Naive thymus-derived CD4-positive, alpha-beta T cell (primary cell): ENCODE measurements around the gene AARS2. TPM values are rescaled to one million over a fixed set of nuclear protein-coding genes. Genes with fewer than 3 reads are reported as not detected.
A peak's percentile ranks its signal among the peaks of the same experiment; 100 is the strongest.

Source experiments
- ATAC-seq: fragments of 150-1000 bp; cut with Tn5 transposase; 2 replicates; pipeline ENCODE4 v1.10.0; 2021; ENCODE audit warnings: mild to moderate bottlenecking, moderate library complexity
- CTCF ChIA-PET: fragments of 350-600 bp; sonication (Branson Sonifier 250); formaldehyde crosslinking; loops from one replicate; lab custom pipeline; 2021; ENCODE audit warnings: antibody characterized with exemption; lab: Charles Lee
- POLR2A ChIA-PET: fragments of 350-600 bp; sonication (Branson Sonifier 250); formaldehyde crosslinking; loops from one replicate; lab custom pipeline; 2021; ENCODE audit warnings: antibody characterized with exemption, inconsistent platforms; lab: Charles Lee
- DNase-seq, 9 donors: peaks; one replicate each; pipeline versions ENCODE4 v3.0.0 to v3.0.0-alpha.2; 2020 to 2022; ENCODE audit warnings: mixed read lengths in 1 of 9
- H3K27ac ChIP-seq: one replicate; pipeline ENCODE4 v1.7.0; 2013; ENCODE audit warnings: mild to moderate bottlenecking, low read depth, low read length, moderate library complexity
- H3K27me3 ChIP-seq, 2 donors: one replicate each; pipeline ENCODE4 v1.7.0; 2013; ENCODE audit warnings: low read length in 2 of 2, mild to moderate bottlenecking in 2 of 2, moderate library complexity in 2 of 2; ENCODE audit not compliant: control insufficient read depth in 2 of 2, insufficient read depth in 2 of 2
- H3K36me3 ChIP-seq, 3 experiments: 1 replicate in 2 of 3; 2 replicates in 1 of 3; pipeline ENCODE4 v1.7.0; 2013; ENCODE audit warnings: low read length in 3 of 3, mild to moderate bottlenecking in 3 of 3, moderate library complexity in 1 of 3; ENCODE audit not compliant: insufficient read depth in 3 of 3, control insufficient read depth in 2 of 3
- H3K4me1 ChIP-seq, 2 donors: one replicate each; pipeline ENCODE4 v1.7.0; 2013; ENCODE audit warnings: low read length in 2 of 2, mild to moderate bottlenecking in 2 of 2, moderate library complexity in 1 of 2; ENCODE audit not compliant: control insufficient read depth in 2 of 2, insufficient read depth in 2 of 2
- H3K4me3 ChIP-seq: 2 replicates; pipeline ENCODE4 v1.7.0; 2013; ENCODE audit warnings: mild to moderate bottlenecking, low read length
- H3K9me3 ChIP-seq, 3 experiments: 1 replicate in 2 of 3; 2 replicates in 1 of 3; pipeline ENCODE4 v1.7.0; 2013; ENCODE audit warnings: low read length in 3 of 3; ENCODE audit not compliant: control insufficient read depth in 2 of 3
- H3K27ac Mint-ChIP-seq, 9 donors: one replicate each; pipeline ENCODE4 v1.8.0; 2020 to 2022; ENCODE audit warnings: mixed read lengths in 9 of 9, mild to moderate bottlenecking in 8 of 9, moderate library complexity in 5 of 9, inconsistent platforms in 2 of 9
- H3K27me3 Mint-ChIP-seq, 5 donors: one replicate each; pipeline ENCODE4 v1.8.0; 2021 to 2022; ENCODE audit warnings: mixed read lengths in 5 of 5, mild to moderate bottlenecking in 1 of 5
- H3K36me3 Mint-ChIP-seq, 5 donors: one replicate each; pipeline ENCODE4 v1.8.0; 2020 to 2022; ENCODE audit warnings: mixed read lengths in 5 of 5, mild to moderate bottlenecking in 3 of 5, inconsistent platforms in 1 of 5
- H3K4me1 Mint-ChIP-seq, 7 donors: one replicate each; pipeline ENCODE4 v1.8.0; 2020 to 2022; ENCODE audit warnings: mixed read lengths in 7 of 7, mild to moderate bottlenecking in 3 of 7, inconsistent platforms in 1 of 7
- H3K4me3 Mint-ChIP-seq, 10 donors: one replicate each; pipeline ENCODE4 v1.8.0; 2020 to 2022; ENCODE audit warnings: mild to moderate bottlenecking in 10 of 10, mixed read lengths in 10 of 10, moderate library complexity in 6 of 10, inconsistent platforms in 2 of 10
- H3K9me3 Mint-ChIP-seq, 11 donors: one replicate each; pipeline ENCODE4 v1.8.0; 2020 to 2022; ENCODE audit warnings: mixed read lengths in 11 of 11, mild to moderate bottlenecking in 4 of 11, inconsistent platforms in 1 of 11, moderate library complexity in 1 of 11
- intact Hi-C, 2 donors: fragments of 100-400 bp; cut with micrococcal nuclease; formaldehyde crosslinking; loops; one replicate each; pipeline ENCODE4 v1.15.1; 2023
- polyA plus RNA-seq, 2 donors: library from polyadenylated mRNA; unstranded; fragments of 300-500 nt; fragmentation: Illumina TruSeq; gene quantifications; one replicate each; pipeline ENCODE4 v1.2.3, GENCODE V29; 2021
- total RNA-seq, 6 experiments: library from RNA in 5 of 6; stranded (reverse) in 5 of 6; gene quantifications; 1 replicate in 5 of 6; 2 replicates in 1 of 6; pipeline ENCODE4 v1.2.3 and lab custom pipeline; 2021 to 2026

Gene AARS2
- total and polyA plus RNA-seq, 7 experiments from 2014 or later = 8.9 to 29.8 (median 19.9) TPM

DNA sequence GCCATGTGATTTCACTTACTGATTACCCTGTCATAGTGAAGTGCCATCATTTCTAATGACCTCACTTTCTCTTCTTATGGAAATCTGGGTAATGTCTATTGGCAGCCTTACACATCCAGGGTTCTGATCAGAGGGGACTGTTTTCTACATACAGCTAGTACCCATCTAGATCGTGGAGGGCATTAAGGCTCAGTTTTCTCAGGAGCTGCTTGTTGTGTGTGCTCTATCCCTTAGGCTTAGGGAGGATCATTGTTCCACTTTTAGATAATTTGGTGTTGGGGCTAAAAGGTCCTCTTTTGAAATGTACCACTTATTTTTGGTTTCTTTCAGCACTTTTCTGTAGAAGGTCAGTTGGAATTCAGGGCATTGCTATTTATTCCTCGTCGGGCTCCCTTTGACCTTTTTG is 62.4 kb downstream of the AARS2 start:
- Mint-ChIP-seq H3K4me3 (no peak overlapping the region), H3K4me1 (peaks cover 28 to 83% (median 71%) of the 10 kb centered on the region in 7 donors), H3K27ac (peak overlapping the region in 5 of 9 donors; percentile 17 to 99 (median 35)), H3K27me3 (peaks cover 0 to 7% (median 0%) of the 10 kb centered on the region in 5 donors), H3K36me3 (peaks cover 18 to 67% (median 47%) of the 10 kb centered on the region in 5 donors), H3K9me3 (peaks cover 0 to 9% (median 0%) of the 10 kb centered on the region in 11 donors)
- POLR2A ChIA-PET = interaction anchor here (1.2 kb wide), 1 partner anchor 8 kb away, joined by 3 read pairs; no protein-coding TSS in a partner anchor
- Histone ChIP-seq H3K27ac (no peak overlapping the region), H3K36me3 (peaks cover 20 to 82% (median 44%) of the 10 kb centered on the region in 3 experiments), H3K9me3 (no peaks in the 10 kb centered on the region), H3K4me3 (no peak overlapping the region), H3K4me1 (peaks cover 16 to 18% of the 10 kb centered on the region in 2 donors), H3K27me3 (no peaks in the 10 kb centered on the region)
- intact Hi-C loops = no loop called here
- ATAC-seq (no peak), DNase-seq (no peak)
- CTCF ChIA-PET = no interaction called here

DNA sequence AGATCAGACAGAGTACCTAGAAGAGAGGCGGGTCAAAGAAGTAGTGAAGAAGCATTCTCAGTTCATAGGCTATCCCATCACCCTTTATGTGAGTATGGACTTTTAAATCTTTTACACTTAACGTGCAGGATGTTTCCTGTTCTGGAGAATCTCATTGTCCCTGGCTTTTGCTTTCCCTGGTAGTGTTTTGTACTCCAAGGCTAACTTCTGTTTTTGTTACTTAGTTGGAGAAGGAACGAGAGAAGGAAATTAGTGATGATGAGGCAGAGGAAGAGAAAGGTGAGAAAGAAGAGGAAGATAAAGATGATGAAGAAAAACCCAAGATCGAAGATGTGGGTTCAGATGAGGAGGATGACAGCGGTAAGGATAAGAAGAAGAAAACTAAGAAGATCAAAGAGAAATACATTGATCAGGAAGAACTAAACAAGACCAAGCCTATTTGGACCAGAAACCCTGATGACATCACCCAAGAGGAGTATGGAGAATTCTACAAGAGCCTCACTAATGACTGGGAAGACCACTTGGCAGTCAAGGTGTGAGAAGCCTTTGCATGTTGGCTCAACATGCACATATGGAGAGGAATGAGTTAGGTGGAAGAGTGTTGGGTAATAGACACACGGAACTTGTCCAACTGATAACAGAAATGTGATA is 63.0 kb downstream of the AARS2 start:
- CTCF ChIA-PET = interaction anchor here (1.0 kb wide), 1 partner anchor 154 kb away, joined by 3 read pairs; no protein-coding TSS in a partner anchor
- POLR2A ChIA-PET = interaction anchor here (0.7 to 1.2 kb wide), 2 partner anchors 8 to 36 kb away, joined by 3 read pairs; no protein-coding TSS in a partner anchor
- Mint-ChIP-seq H3K27me3 (peaks cover 0 to 9% (median 0%) of the 10 kb centered on the region in 5 donors), H3K27ac (peak overlapping the region in 8 of 9 donors; percentile 6 to 99 (median 30)), H3K36me3 (peaks cover 18 to 62% (median 47%) of the 10 kb centered on the region in 5 donors), H3K9me3 (peaks cover 0 to 9% (median 0%) of the 10 kb centered on the region in 11 donors), H3K4me3 (peak overlapping the region in 4 of 10 donors; percentile 33 to 99 (median 78)), H3K4me1 (peaks cover 31 to 82% (median 71%) of the 10 kb centered on the region in 7 donors)
- ATAC-seq (no peak), DNase-seq (no peak)
- no peak overlapping the region for H3K4me3 ChIP-seq
- H3K27me3 ChIP-seq = no peaks in the 10 kb centered on the region
- H3K27ac ChIP-seq = no peak overlapping the region
- H3K4me1 ChIP-seq = peaks cover 15 to 19% of the 10 kb centered on the region in 2 donors
- intact Hi-C loops = no loop called here
- H3K36me3 ChIP-seq = peaks cover 20 to 77% (median 44%) of the 10 kb centered on the region in 3 experiments
- H3K9me3 ChIP-seq = no peaks in the 10 kb centered on the region

Other genes with a start within 250 kb of the AARS2 start
- 10 to 100 TPM; 12.6 to 58.3 (median 15.8) TPM for gene MRPL14, start 185.9 kb downstream of the AARS2 start, total RNA-seq
- gene MRPL14, start 185.9 kb downstream of the AARS2 start, polyA plus RNA-seq = 10 to 100 TPM; 71.4 to 77.9 TPM
- gene TMEM63B, start 185.8 kb downstream of the AARS2 start, total RNA-seq = 10 to 100 TPM; 16.2 to 21.4 (median 18.1) TPM
- gene TMEM63B, start 185.8 kb downstream of the AARS2 start, polyA plus RNA-seq = 1 to 10 TPM in 1 of 2 donors, under 1 TPM in 1; 0.18 to 1.7 TPM
- under 1 TPM in 1 of 5 experiments, not detected in 4; 0.66 TPM for gene CAPN11, start 154.5 kb downstream of the AARS2 start, total RNA-seq
- not detected for gene CAPN11, start 154.5 kb downstream of the AARS2 start, polyA plus RNA-seq
- not detected for gene MYMX, start 96.4 kb downstream of the AARS2 start, total RNA-seq
- gene MYMX, start 96.4 kb downstream of the AARS2 start, polyA plus RNA-seq = not detected
- 10 to 100 TPM in 1 of 5 experiments, 1 to 10 TPM in 2, under 1 TPM in 2; 0.84 to 41.1 (median 1.8) TPM for gene SLC29A1, start 89.8 kb downstream of the AARS2 start, total RNA-seq
- 1 to 10 TPM in 1 of 2 donors, under 1 TPM in 1; 0.95 to 2.0 TPM for gene SLC29A1, start 89.8 kb downstream of the AARS2 start, polyA plus RNA-seq
- gene HSP90AB1, start 66.2 kb downstream of the AARS2 start, total RNA-seq = 100 to 1,000 TPM; 345 to 750 (median 366) TPM
- 100 to 1,000 TPM; 422 to 558 TPM for gene HSP90AB1, start 66.2 kb downstream of the AARS2 start, polyA plus RNA-seq
- gene SLC35B2, start 55.8 kb downstream of the AARS2 start, total RNA-seq = 10 to 100 TPM in 4 of 5 experiments, 1 to 10 TPM in 1; 10.0 to 32.1 (median 17.6) TPM
- 10 to 100 TPM; 24.5 to 41.7 TPM for gene SLC35B2, start 55.8 kb downstream of the AARS2 start, polyA plus RNA-seq
- gene NFKBIE, start 47.8 kb downstream of the AARS2 start, total RNA-seq = 10 to 100 TPM in 4 of 5 experiments, 1 to 10 TPM in 1; 8.3 to 53.4 (median 29.4) TPM
- gene NFKBIE, start 47.8 kb downstream of the AARS2 start, polyA plus RNA-seq = 1 to 10 TPM; 2.3 to 4.9 TPM
- gene TMEM151B, start 42.9 kb downstream of the AARS2 start, total RNA-seq = not detected
- gene TMEM151B, start 42.9 kb downstream of the AARS2 start, polyA plus RNA-seq = under 1 TPM in 1 of 2 donors, not detected in 1; 0.22 TPM
- not detected for gene SPATS1, start 29.3 kb upstream of the AARS2 start, total RNA-seq
- not detected for gene SPATS1, start 29.3 kb upstream of the AARS2 start, polyA plus RNA-seq
- 10 to 100 TPM; 17.4 to 25.4 (median 22.4) TPM for gene CDC5L, start 74.4 kb upstream of the AARS2 start, total RNA-seq
- 10 to 100 TPM; 14.5 to 20.8 TPM for gene CDC5L, start 74.4 kb upstream of the AARS2 start, polyA plus RNA-seq